HCT116 (cell line): ENCODE measurements around the gene NPHS1. TPM values are rescaled to one million over a fixed set of nuclear protein-coding genes. Genes with fewer than 3 reads are reported as not detected.

ENCODE experiments used
- ATAC-seq: fragments of 200-7000 bp; cut with Tn5 transposase; 2 replicates; pipeline ENCODE4 v1.9.1; 2020; ENCODE audit warnings: mild to moderate bottlenecking, moderate library complexity
- BruUV-seq: library from RNA; stranded (reverse); fragments of 400-500 nt; replicated peaks from 2 replicates; lab custom pipeline; 2021; lab: Mats Ljungman, UMichigan
- CTCF ChIA-PET: fragments of 300-600 bp; sonication (Branson Sonifier 250); formaldehyde crosslinking; loops from one replicate; lab custom pipeline; 2021; ENCODE audit warnings: antibody characterized with exemption; lab: Charles Lee
- POLR2A ChIA-PET: fragments of 300-600, 350-600 bp; sonication (Branson Sonifier 250); formaldehyde crosslinking; loops from one replicate; lab custom pipeline; 2021; ENCODE audit warnings: antibody characterized with exemption; lab: Charles Lee
- RAD21 ChIA-PET, 2 experiments: fragments of 300-600 bp; sonication (Branson Sonifier 250); formaldehyde crosslinking; loops; one replicate each; lab custom pipeline; 2023; ENCODE audit warnings: low total read pairs in 2 of 2; ENCODE audit not compliant: uncharacterized antibody in 2 of 2, unreplicated experiment in 2 of 2, low non-redundant PET in 1 of 2; lab: Charles Lee
- DNase-seq: peaks from one replicate; pipeline ENCODE4 v3.0.0-alpha.2; 2010; ENCODE audit warnings: low read depth, low spot score
- H2AFZ ChIP-seq: fragments of 200-600 bp; shearing (Covaris generic), sonication (generic); 2 replicates; pipeline ENCODE4 v1.6.1; 2017; ENCODE audit warnings: low read depth, mixed run types, mixed read lengths, antibody characterized with exemption, low read length; ENCODE audit not compliant: poor library complexity, severe bottlenecking
- H3K27ac ChIP-seq: 2 replicates; pipeline ENCODE4 v1.5.1; 2012; ENCODE audit warnings: low read depth, low read length
- H3K27me3 ChIP-seq: fragments of 200-600 bp; sonication (generic); 2 replicates; pipeline ENCODE4 v1.6.1; 2016; ENCODE audit warnings: mixed run types, low read length, mixed read lengths; ENCODE audit not compliant: insufficient read depth
- H3K36me3 ChIP-seq, 2 experiments: fragments of 200-500 bp in 1 of 2; fragments of 200-600 bp in 1 of 2; sonication (Bioruptor generic) in 1 of 2; sonication (generic) in 1 of 2; 2 replicates each; pipeline versions ENCODE4 v1.5.1 to v1.6.1; 2014 to 2016; ENCODE audit warnings: low read length in 2 of 2, inconsistent platforms in 1 of 2, mixed read lengths in 1 of 2, mixed run types in 1 of 2; ENCODE audit not compliant: insufficient read depth in 2 of 2, control insufficient read depth in 1 of 2
- H3K4me1 ChIP-seq, 2 experiments: fragments of 200-600 bp in 1 of 2; sonication (generic) in 1 of 2; 2 replicates each; pipeline versions ENCODE4 v1.5.1 to v1.6.1; 2012 to 2017; ENCODE audit warnings: low read length in 2 of 2, inconsistent platforms in 1 of 2, mild to moderate bottlenecking in 1 of 2, mixed read lengths in 1 of 2, mixed run types in 1 of 2, moderate library complexity in 1 of 2; ENCODE audit not compliant: insufficient read depth in 2 of 2, control insufficient read depth in 1 of 2
- H3K4me2 ChIP-seq: fragments of 200-600 bp; sonication (generic); 2 replicates; pipeline ENCODE4 v1.6.1; 2017; ENCODE audit warnings: mixed run types, low read length, mixed read lengths
- H3K4me3 ChIP-seq, 2 experiments: fragments of 200-600 bp in 1 of 2; sonication (generic) in 1 of 2; replicated peaks in 1 of 2; 2 replicates each; pipeline ENCODE4 v1.5.1; 2011 to 2016; ENCODE audit warnings: low read length in 2 of 2, control low read depth in 1 of 2, low read depth in 1 of 2, mild to moderate bottlenecking in 1 of 2, mixed read lengths in 1 of 2, mixed run types in 1 of 2
- H3K79me2 ChIP-seq: fragments of 200-600 bp; sonication (generic); 2 replicates; pipeline ENCODE4 v1.6.1; 2017; ENCODE audit warnings: mild to moderate bottlenecking, mixed run types, low read length, moderate library complexity, mixed read lengths; ENCODE audit not compliant: insufficient read depth
- H3K9ac ChIP-seq: fragments of 200-600 bp; sonication (generic); 2 replicates; pipeline ENCODE4 v1.6.1; 2016; ENCODE audit warnings: low read length, mixed read lengths
- H3K9me2 ChIP-seq: fragments of 200-600 bp; sonication (generic), shearing (Covaris generic); 2 replicates; pipeline ENCODE4 v1.6.1; 2017; ENCODE audit warnings: mixed run types, mild to moderate bottlenecking, moderate library complexity; ENCODE audit not compliant: insufficient read depth
- H3K9me3 ChIP-seq, 2 experiments: fragments of 200-500 bp in 1 of 2; fragments of 200-600 bp in 1 of 2; sonication (Bioruptor generic) in 1 of 2; sonication (generic) in 1 of 2; 2 replicates each; pipeline ENCODE4 v1.6.1; 2014 to 2017; ENCODE audit warnings: low read length in 2 of 2, mixed read lengths in 2 of 2, inconsistent platforms in 1 of 2, low read depth in 1 of 2, mild to moderate bottlenecking in 1 of 2, mixed run types in 1 of 2, moderate library complexity in 1 of 2; ENCODE audit not compliant: control insufficient read depth in 1 of 2, insufficient read depth in 1 of 2
- H4K20me1 ChIP-seq: fragments of 200-600 bp; sonication (generic), shearing (Covaris generic); 2 replicates; pipeline ENCODE4 v1.6.1; 2017; ENCODE audit warnings: mixed run types, mild to moderate bottlenecking, moderate library complexity; ENCODE audit not compliant: insufficient read depth
- ATF3 ChIP-seq: IDR thresholded peaks from 2 replicates; pipeline ENCODE4 v1.6.1; 2012
- CEBPB ChIP-seq: IDR thresholded peaks from 2 replicates; pipeline ENCODE4 v1.6.1; 2012; ENCODE audit warnings: low read depth
- CTCF ChIP-seq, 3 experiments: fragments of 200-600 bp in 1 of 3; sonication (generic) in 1 of 3; IDR thresholded peaks in 2 of 3; conservative IDR thresholded peaks in 1 of 3; 2 replicates each; pipeline ENCODE4 v1.5.1; 2012 to 2017; ENCODE audit warnings: low read depth in 2 of 3, low read length in 2 of 3, antibody characterized with exemption in 1 of 3, borderline replicate concordance in 1 of 3, control low read depth in 1 of 3, mild to moderate bottlenecking in 1 of 3, mixed read lengths in 1 of 3, mixed run types in 1 of 3, moderate library complexity in 1 of 3; ENCODE audit not compliant: insufficient read depth in 1 of 3
- EGR1 ChIP-seq: IDR thresholded peaks from 2 replicates; pipeline ENCODE4 v1.6.1; 2012; ENCODE audit warnings: low read depth
- EZH2 ChIP-seq: fragments of 200-600 bp; sonication (generic); IDR thresholded peaks from 2 replicates; pipeline ENCODE4 v1.6.1; 2017; ENCODE audit warnings: antibody characterized with exemption, mixed run types
- FOSL1 ChIP-seq: IDR thresholded peaks from 2 replicates; pipeline ENCODE4 v1.6.1; 2012; ENCODE audit warnings: low read depth
- JUND ChIP-seq: IDR thresholded peaks from 2 replicates; pipeline ENCODE4 v1.6.1; 2012
- MAX ChIP-seq: IDR thresholded peaks from 2 replicates; pipeline ENCODE4 v1.6.1; 2012
- POLR2AphosphoS5 ChIP-seq: IDR thresholded peaks from 2 replicates; pipeline ENCODE4 v1.6.1; 2011; ENCODE audit warnings: mild to moderate bottlenecking, low read depth, low read length, moderate library complexity
- REST ChIP-seq: IDR thresholded peaks from 2 replicates; pipeline ENCODE4 v1.6.1; 2012; ENCODE audit warnings: low read depth
- SIN3A ChIP-seq: IDR thresholded peaks from 2 replicates; pipeline ENCODE4 v1.6.1; 2012; ENCODE audit warnings: low read depth
- SP1 ChIP-seq: IDR thresholded peaks from 2 replicates; pipeline ENCODE4 v1.6.1; 2012; ENCODE audit warnings: low read depth
- SRF ChIP-seq: IDR thresholded peaks from 2 replicates; pipeline ENCODE4 v1.6.1; 2012; ENCODE audit warnings: low read depth
- TCF7L2 ChIP-seq: IDR thresholded peaks from 2 replicates; pipeline ENCODE4 v1.7.0; 2011; ENCODE audit warnings: borderline replicate concordance, inconsistent platforms; ENCODE audit not compliant: insufficient read depth, insufficient read length; ENCODE audit errors: extremely low read depth
- YY1 ChIP-seq: IDR thresholded peaks from 2 replicates; pipeline ENCODE4 v1.6.1; 2011; ENCODE audit warnings: low read length, low read depth, moderate library complexity, mild to moderate bottlenecking; ENCODE audit not compliant: insufficient replicate concordance; ENCODE audit errors: extremely low read depth
- ZFX ChIP-seq: fragments of 450-650 bp; IDR thresholded peaks from 2 replicates; pipeline ENCODE4 v1.6.1; 2017
- ZNF274 ChIP-seq: fragments of 200-500 bp; sonication (Bioruptor generic); IDR thresholded peaks from 2 replicates; pipeline ENCODE4 v1.6.1; 2014; ENCODE audit warnings: mild to moderate bottlenecking, low read depth, low read length, inconsistent platforms
- intact Hi-C: fragments of 100-400 bp; cut with micrococcal nuclease; formaldehyde crosslinking; loops from 2 replicates; pipeline ENCODE4 v1.10.0; 2022
- total RNA-seq: library from RNA; stranded (reverse); gene quantifications from one replicate; pipeline ENCODE4 v1.2.1, GENCODE V29; 2021; ENCODE audit not compliant: unreplicated experiment

NPHS1 gene
- total RNA-seq, 1 experiment from 2014 or later: 0.57 TPM

- Histone ChIP-seq H3K4me2 (no peak within 1 kb of the TSS), H4K20me1 (no peaks in the 10 kb centered on the region), H2AFZ (no peak within 1 kb of the TSS), H3K9ac (no peak within 1 kb of the TSS), H3K79me2 (no peaks in the 10 kb centered on the region), H3K27me3 (no peaks in the 10 kb centered on the region), H3K9me3 (no peaks in the 10 kb centered on the region), H3K27ac (no peak within 1 kb of the TSS), H3K4me3 (no peak within 1 kb of the TSS), H3K9me2 (no peaks in the 10 kb centered on the region), H3K36me3 (no peaks in the 10 kb centered on the region), H3K4me1 (peaks cover 2 to 15% of the 10 kb centered on the region in 2 experiments; a peak in 3 of 4 replicates)
- intact Hi-C loops: no loop called here
- no TSS peak for BruUV-seq
- no peak for TF ChIP-seq CTCF (IDR thresholded peaks at IDR 0.05 in 2 of 3, conservative IDR thresholded peaks at IDR 0.05 in 1 of 3; ENCODE audit: borderline replicate concordance in 1 of 3, insufficient read depth in 1 of 3, low read depth in 2 of 3, low read length in 2 of 3)
- TF ChIP-seq TCF7L2: no peak
- TF ChIP-seq JUND: no peak
- TF ChIP-seq SRF: no peak
- TF ChIP-seq ZFX: no peak
- TF ChIP-seq ATF3: no peak
- TF ChIP-seq CEBPB: no peak
- no peak for TF ChIP-seq REST
- no peak for TF ChIP-seq EZH2
- TF ChIP-seq SP1: no peak
- no peak for TF ChIP-seq POLR2AphosphoS5
- no peak for TF ChIP-seq FOSL1
- TF ChIP-seq YY1: no peak
- TF ChIP-seq MAX: no peak
- TF ChIP-seq ZNF274: no peak
- TF ChIP-seq SIN3A: no peak
- TF ChIP-seq EGR1: no peak
- ChIA-PET POLR2A (no interaction called here), CTCF (no interaction called here), RAD21 (no interaction called here)
- no peak for ATAC-seq
- no peak for DNase-seq
Observed at GRCh38 chr19:35856546-35857149, 4.3 kb upstream of the NPHS1 start, which contains the start of gene KIRREL2. Gene KIRREL2, plus strand, starts transcription at chr19:35856911. Its CDS starts 209 bp downstream, at chr19:35857120.
